Measurements from ENCODE around the gene RAD51B.
"Not testable (repeated sequence)": the region's sequence is repeated elsewhere in the genome, so short reads cannot be mapped to it uniquely, and the experiment has no call there.

The RAD51B gene

DNA sequence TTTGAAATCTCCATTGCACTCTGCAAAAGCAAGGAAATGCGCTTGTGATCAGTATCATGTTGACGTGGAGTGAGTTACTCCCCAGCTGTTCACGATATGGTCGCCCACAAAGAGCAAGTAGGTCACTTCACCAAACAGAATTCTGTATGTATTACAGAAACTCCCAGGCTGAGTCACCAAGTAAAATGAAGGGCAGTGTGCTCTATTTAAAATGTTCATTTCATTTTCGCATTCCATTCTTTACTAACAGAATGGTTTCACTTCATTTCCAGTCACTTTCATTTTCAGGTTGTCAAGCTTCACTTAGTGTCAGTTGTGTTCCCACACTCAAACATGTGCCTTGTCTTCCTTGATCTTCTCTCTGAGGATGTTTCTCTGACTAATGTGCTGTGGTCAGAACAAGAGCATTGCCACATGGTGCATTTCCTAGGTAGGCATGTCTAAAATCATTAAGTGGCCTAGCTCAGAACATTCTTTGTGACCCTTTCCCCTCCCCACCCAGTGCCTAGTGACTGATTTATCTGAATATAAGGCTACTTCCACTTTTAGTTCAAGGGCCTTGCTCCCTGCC lies 391.2 kb downstream of the RAD51B start:
- no peak for DNase-seq (ENCODE audit: low read depth in 2 of 2)

GRCh38 chr14:68211421-68211820 lies 391.8 kb downstream of the RAD51B start:
- no peak for DNase-seq (ENCODE audit: low read depth in 2 of 2)

- DNase-seq (ENCODE audit: low read depth in 2 of 2): no peak
Observed at GRCh38 chr14:68211886-68212285, 392.3 kb downstream of the RAD51B start.

DNA sequence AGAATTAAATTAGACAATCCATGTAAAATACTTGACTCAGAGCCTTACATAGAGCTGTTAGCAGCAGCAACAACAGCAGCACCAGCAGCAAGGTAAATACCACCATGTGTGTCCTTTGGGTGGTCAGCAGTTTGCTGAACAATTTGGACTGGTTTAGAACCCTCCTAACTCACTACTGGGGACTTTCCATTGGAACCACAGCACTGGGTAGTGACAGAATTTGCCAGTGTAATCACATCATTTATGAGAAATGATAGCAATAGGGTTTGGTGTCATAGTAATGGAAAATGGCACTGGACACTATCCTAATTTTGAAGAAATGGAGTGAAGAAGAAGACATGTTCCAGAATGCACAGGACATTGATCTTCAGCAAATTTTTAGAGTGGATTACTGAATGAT lies 392.8 kb downstream of the RAD51B start:
- no peak for DNase-seq (ENCODE audit: low read depth in 2 of 2)

DNA sequence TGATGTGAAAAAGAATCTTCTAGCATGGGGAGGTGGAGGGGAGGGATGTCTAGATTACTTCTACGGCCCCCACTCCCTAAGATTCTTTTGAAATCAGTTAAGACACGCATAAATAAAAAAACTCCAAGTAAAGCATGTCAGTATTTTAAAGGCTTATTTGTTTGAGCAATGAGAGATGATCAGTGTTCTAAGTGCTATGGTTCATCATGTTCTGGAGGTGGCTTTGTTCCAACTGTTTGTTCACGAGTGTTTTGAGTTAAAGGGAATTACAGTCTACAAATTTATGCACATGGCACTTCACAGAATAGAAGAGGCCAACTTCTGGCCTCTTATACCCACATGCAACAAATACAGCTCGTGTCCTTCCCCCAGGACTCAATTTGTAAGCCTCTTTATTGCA lies 394.9 kb downstream of the RAD51B start:
- no peak for DNase-seq (ENCODE audit: low read depth in 2 of 2)

- no peak for DNase-seq (ENCODE audit: low read depth in 2 of 2)
Observed at GRCh38 chr14:68215629-68216028, 396.1 kb downstream of the RAD51B start.

DNA sequence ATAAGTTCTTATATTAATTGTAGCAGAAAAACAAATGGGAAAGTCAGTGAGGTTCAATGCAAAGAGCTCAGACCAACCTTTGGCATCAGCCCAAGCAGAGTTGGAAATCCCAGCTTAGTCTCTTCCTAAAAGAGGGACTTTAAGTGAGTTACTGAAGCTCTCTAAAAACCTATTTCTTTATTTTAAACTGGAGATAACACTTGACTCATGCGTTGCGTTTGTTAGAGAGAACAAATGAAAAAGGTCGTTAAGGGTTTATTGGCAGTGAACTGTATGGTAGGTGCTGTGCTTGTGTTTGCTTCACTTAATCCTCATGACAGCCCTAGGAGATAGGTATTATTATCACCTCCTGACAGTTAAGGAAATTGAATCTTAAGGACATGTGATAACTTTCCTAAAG lies 396.5 kb downstream of the RAD51B start:
- DNase-seq (ENCODE audit: low read depth in 2 of 2): no peak

GRCh38 chr14:68216957-68217356 lies 397.4 kb downstream of the RAD51B start:
- no peak for DNase-seq (ENCODE audit: low read depth in 2 of 2)

DNA sequence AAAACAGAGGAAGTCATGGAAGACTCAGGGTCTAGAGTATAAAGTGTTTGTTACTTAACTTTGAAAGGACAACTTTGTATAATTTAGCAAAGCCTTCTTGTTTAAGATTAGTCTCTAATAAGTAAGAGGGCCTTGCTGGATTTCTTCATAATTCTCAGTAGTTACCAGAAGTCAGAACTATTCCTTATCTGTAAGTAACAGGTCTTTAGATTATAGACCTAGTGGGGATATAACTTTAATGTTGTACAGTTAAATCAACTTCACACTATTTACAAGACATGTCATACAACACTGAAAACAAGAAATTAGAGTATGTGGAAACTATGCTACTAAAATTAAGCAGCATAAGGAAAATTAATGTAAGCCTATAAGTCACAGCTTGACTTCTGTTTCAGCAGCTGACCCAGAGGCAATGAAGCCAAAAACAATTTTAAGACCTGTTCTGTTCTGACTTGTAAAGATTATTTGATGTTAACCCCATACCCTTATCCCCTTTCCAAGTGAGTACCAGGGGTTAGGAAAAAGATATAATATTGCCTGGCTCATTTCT lies 398.3 kb downstream of the RAD51B start:
- DNase-seq (ENCODE audit: low read depth in 2 of 2): no peak

DNA sequence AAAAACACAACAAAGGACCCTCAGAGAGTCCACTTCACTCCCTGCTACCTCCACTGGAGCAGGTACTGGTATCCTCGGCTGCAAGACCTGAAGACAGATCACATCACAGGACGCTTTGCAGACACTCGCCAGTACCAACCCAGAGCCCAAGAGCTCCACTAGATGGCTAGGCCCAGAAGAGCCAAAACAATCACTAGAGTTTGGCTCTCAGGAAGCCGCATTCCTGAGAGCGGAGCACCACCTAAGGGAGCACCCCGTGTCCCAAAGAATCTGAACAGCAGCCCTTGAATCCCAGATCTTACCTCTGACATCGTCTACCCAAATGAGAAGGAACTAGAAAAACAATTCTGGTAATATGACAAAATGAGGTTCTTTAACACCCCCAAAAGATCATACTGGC lies 399.8 kb downstream of the RAD51B start:
- no peak for DNase-seq (ENCODE audit: low read depth in 2 of 2)

DNA sequence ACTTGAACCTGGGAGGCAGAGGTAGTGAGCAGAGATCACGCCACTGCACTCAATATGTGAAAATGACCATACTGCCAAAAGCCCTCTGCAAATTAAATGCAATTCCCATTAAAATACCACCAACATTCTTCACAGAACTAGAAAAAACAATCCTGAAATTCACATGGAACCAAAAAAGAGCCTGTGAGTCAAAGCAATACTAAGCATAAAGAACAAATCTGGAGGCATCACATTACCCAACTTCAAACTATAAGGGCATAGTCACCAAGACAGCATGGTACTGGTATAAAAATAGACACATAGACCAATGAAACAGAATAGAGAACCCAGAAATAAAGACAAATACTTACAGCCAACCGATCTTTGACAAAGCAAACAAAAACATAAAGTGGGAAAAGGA lies 401.5 kb downstream of the RAD51B start:
- DNase-seq (ENCODE audit: low read depth in 2 of 2): not testable (repeated sequence)

DNA sequence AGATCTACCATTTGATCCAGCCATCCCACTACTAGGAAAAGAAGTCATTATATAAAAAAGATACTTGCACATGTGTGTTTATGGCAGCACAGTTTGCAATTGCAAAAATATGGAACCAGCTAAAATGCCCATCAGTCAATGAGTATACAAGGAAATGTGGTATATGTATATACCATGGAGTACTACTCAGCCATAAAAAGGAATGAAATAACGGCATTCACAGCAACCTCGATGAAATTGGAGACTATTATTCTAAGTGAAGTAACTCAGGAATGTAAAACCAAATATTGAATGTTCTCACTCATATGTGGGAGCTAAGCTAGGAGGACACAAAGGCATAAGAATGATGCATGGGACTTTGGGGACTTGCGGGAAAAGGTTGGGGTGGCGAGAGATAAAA lies 402.6 kb downstream of the RAD51B start:
- no peak for DNase-seq (ENCODE audit: low read depth in 2 of 2)

DNA sequence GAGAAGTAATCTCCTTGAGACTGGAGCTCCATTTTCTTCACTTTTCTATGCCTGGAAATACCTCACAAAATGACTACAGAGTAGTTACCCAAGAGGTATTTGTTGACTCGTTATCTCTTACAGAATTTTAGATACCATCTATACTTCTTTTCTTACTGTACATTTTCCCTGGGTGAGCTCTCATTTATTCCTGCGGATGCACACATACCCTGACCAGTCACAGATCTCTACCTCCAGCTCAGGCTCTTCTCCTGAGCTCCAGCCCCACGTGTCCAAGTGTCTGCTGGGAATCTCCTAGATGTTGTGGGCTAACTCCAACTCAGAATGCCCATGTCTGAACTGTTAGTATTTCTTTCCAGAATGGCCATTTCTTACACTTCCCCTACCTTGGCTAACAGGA lies 403.1 kb downstream of the RAD51B start:
- DNase-seq (ENCODE audit: low read depth in 2 of 2): no peak

- DNase-seq (ENCODE audit: low read depth in 2 of 2): no peak
Observed at GRCh38 chr14:68223631-68224030, 404.1 kb downstream of the RAD51B start.

DNA sequence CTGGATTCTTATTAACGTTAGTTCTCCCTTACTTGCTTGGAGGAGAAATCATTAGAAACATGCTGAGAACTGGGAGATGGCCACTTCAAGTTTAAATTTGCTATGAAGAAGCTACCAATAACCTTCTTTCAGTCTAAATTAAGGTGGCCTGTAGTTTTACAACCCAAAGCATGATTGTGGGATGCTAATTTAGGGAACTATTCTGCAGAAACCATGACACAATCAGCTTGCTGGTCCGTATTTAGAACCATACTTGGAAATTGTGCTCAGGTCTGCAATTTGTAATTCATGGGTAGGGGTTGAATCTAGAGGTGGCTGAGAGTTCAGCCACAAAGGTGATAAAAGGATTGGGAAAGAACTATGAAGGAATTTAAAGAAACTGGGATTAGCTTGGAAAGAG lies 405.7 kb downstream of the RAD51B start:
- no peak for DNase-seq (ENCODE audit: low read depth in 2 of 2)

DNA sequence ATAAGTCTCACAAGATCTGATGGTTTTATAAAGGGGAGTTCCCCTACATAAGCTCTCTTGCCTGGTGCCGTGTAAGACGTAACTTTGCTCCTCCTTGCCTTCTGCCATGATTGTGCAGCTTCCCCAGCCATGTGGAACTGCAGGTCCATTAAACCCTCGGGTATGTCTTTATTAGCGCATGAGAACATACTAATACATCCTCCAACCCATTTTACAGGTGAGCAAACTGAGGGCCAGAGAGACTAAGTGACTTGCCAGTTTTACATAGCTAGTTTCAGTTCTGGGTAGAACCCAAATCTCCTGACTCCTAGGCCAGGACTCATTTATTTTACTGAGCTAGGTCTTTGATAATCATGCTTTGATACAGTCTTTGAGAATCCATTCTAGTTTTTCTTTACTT lies 406.9 kb downstream of the RAD51B start:
- DNase-seq (ENCODE audit: low read depth in 2 of 2): no peak

GRCh38 chr14:68228656-68229055 lies 409.1 kb downstream of the RAD51B start:
- no peak for DNase-seq (ENCODE audit: low read depth in 2 of 2)

DNA sequence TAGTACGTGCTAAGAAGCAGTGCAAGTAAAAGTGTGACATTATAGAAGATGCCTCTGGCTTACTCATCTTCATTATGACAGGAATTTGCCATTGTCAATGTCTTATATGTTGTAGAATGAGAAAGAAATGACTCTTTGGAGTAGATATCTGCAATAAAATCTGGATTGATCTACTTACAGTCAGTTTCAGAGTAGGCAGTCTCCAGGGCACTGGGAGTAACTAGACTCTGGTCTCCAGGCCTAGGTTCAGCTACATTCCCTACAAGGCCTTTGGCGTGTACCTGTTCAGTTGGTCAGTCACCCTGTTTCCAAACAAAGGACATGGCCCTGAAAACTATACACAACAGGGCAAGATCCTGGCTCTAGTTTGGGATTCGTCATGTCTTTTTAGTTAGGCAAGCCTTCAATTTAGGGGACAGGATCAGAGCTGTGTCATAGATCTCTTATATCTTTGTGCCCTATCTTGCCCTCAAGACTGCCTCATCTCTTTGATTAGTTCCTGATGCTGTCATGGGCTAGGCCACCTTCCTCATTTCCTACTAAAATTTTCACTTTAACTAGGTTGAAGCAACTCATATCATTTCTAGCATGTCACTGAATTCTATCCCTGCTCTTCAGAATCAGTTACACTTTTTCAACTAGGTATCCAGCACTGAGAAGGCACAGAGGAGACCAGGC lies 410.0 kb downstream of the RAD51B start:
- no peak for DNase-seq (ENCODE audit: low read depth in 2 of 2)

DNA sequence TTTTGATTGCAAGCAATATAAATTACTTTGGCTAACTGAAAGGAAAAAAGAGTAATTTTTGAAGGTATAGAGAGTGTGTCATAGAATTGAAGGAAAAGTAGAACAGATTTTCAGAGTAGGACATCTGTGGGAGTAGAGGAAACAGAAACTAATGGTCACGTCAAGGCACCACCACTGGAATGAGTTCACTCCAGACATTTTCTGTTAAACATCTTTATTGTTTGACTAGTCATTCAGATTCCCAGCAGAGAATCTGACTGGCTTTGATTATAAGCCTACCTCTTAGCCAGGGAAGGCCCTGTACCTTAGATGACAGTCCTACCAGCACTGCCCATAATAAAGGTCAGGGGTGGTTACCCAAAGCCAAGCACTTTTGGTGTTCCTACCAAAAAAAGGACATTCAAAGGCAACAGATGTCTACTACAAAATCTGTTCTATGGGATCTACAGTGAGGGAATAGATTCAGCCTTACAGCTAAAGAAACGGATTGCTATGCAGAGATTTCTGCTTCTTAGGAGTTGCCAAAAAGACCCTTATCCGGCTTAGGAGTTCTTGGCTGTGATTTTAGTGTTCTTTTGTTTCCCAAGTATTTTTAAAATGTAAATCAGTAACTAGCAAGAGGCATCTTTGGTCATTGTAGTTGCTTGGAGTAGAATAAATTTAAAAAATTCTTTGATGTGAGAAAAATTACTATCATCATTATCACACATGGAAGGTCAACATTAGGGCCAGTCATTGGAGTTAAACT lies 410.8 kb downstream of the RAD51B start:
- no peak for DNase-seq (ENCODE audit: low read depth in 2 of 2)

- DNase-seq (ENCODE audit: low read depth in 2 of 2): no peak
Observed at GRCh38 chr14:68230950-68231717, 411.6 kb downstream of the RAD51B start.

DNA sequence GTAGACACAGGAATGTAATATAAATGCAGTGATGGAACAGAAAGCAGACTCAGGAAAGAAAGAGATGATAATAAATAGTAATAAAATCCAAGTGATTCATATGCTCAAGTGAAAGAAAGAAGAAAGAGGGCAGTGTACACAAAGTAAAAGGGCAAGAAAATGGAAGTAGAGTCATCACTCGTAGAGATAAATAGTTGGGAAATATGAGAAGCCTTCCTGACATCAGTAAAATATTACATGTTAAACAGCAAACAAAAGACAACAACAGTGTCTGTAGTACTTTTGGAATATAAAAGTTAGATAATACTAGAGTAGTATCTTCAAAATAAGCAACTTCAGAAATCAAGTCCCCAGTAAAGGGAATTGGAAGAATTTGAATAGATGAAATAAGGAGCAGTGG lies 412.3 kb downstream of the RAD51B start:
- DNase-seq (ENCODE audit: low read depth in 2 of 2): no peak
